HG02885 (cell line): ENCODE data around the gene FBXW8.

Experiments used
- ATAC-seq: cut with Tn5 transposase; IDR thresholded peaks from one replicate; pipeline ENCODE4 v1.9.1; 2021; ENCODE audit warnings: mild to moderate bottlenecking; ENCODE audit not compliant: unreplicated experiment, poor library complexity

Gene FBXW8

DNA sequence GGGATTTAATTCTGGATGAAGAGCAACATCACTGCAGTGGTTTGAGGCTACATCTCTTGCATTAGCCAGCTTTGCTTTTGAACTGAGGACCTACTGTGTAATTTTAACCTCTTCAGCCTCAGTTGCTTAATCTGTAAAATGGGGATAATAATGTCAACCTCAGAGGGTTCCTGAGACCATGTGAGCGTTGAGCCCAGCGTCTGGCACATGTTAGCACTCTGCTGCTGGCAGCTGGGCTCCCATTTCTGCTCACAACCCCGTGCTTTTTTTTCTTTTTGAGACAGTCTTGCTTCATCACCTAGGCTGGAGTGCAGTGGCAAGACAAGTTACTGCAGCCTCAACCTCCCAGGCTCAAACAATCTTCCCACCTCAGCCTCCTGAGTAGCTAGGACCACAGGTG is 156.9 kb downstream of the FBXW8 start:
- no peak for ATAC-seq

DNA sequence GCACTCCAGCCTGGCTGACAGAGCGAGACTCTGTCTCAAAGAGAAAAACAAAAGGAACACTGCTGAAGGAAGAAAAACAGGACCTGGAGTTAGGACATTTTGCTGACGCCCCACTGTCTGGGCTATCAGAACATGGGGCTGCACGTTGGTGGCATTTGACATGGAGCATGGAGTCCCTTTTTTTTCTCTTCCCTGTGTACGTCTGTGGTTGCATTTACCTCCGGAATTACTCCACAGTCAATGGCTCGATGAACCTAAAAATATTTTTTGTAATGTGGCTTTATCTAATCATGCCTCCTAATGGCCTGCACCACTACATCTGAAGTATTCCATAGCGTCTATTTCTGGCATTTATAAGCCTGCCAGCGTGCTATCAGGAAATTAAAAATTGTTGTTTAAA is 157.7 kb downstream of the FBXW8 start:
- ATAC-seq = no peak

DNA sequence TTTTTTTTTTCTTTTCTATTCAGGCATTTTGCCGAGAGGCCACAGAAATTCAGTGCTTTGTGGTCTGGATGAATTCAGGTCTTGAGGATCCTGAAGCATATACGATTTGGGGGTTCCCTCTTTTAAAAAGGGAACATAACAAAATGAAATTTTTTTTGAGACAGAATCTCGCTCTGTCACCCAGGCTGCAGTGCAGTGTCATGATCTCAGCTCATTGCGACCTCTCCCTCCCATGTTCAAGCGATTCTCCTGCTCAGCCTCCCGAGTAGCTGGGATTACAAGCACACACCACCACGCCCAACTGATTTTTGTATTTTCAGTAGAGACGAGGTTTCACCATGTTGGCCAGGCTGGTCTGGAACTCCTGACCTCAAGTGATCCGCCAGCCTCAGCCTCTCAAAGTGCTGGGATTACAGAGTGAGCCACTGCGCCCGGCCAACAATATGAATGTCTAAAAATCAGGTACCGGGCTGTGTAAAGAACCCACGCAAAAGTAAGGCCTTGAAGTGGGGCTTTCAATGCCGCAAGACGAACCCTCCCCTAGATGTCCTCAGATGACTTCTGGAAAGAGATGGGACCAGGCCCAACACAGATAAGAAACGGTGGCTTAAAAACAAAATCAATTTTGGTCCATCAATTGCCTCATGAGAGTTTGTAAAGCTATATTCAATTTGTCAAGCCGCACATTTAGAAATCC is 158.5 kb downstream of the FBXW8 start:
- ATAC-seq = no peak

DNA sequence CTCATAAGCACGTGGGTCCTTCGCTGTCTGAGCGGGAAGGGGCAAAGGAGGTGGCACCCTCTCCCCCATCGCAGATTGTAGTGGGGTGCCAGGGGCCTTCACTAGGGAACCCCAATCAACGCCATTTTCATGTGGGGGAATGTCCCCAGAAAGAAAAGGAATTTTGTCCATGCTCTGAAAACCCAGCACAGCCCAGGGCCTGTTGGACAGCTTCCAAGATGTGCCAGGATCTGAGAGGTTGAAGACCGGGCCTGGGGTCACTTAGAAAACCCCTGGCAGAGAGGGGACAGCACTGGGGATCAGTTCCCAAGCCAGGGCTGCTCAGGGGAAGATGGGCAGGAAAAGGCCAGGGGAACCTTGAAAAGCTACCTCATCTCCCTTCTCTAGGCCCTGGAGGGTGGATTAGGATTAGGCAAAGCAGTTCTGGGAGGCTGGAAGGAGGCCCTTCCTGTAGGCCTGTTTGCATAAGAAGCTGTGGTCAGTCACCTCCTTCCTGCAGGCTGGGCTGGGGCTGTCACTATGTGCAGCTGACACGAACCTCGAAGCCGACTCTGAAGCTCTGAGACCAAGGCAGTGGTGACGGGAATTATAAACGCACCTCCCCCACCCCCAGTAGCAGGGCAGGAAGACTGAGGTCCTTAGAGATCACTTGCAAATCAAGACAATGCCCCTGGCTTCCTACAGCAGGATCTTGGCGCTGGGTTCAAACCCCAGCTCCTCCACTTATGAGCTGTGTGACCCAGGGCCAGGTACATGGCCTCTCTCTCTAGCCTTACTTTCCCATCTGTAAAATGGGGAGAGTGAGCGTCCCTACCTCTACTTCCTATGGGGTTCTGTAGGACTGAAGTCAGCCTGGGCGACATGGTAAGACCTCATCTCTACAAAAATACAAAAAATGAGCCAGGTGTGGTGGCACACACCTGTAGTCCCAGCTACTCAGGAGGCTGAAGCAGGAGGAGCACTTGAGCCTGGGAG is 159.5 kb downstream of the FBXW8 start:
- no peak for ATAC-seq

DNA sequence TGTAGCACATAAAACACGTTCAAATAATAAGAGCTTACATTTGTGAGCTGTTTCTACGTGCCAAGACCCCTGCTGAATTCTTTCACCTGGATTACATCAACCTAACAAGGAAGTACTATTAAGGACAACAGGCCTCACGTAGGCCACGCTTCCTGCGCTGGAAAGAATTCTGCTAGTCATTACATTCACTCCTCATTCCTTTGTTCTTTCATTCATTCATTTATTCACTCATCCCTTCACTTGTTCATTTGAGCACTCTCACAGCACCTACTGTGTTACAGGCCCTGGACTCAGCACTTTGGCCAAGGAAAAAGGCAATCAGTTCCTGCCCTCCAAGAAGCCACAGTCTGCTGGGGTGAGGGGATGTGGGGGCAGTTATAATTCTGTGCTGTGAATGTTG is 160.3 kb downstream of the FBXW8 start:
- ATAC-seq = no peak

DNA sequence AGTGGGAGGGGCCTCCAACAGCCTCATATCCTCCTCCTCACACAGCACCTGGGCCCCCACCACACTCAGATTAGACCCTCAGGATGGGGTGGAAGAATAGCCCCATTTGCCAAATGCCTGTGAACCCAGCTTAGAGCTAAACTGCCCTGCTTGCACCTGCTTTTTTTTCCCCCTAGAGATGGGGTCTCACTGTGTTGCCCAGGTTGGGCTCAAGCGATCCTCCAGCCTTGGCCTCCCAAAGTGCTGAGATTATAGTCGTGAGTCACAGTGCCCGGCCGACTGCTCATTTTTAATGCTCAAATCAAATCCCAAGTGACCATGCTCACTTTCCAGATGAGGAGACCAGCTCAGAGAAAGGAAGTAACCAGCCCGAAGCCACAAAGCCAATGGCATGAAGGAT is 161.4 kb downstream of the FBXW8 start:
- ATAC-seq = no peak

DNA sequence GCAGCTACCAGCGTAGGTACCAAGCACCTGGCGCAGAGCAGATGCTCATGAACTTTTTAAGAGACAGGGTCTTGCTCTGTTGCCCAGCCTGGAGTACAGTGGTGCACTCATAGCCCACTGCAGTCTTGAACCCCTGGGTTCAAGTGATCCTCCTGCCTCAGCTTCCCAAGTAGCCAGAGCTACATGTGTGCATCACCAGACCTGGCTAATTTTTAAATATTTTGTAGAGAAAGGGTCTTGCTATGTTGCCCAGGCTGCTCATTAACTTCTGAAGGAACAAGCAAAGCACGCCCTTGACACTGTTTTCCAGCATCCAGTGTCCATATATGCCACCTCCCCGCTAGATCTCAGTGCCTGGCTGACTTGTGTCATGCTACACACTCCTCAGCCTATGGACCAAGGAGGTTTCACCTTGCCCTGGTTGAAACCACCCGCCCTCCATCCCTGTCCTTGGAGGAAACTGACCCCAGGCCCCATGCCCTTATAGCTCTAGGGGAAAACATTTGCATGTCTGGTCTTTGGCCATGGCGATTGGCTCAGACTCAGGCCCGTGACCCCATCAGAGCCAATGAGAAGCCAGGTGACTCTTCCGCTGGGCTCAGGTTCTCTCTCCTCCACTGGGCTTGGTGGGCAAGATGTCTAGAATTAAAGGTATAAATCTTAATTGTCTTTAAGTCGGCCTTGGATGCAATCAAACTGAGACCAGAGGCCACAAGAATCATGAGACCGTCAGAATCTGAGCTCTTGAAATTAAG is 162.2 kb downstream of the FBXW8 start:
- ATAC-seq = no peak

DNA sequence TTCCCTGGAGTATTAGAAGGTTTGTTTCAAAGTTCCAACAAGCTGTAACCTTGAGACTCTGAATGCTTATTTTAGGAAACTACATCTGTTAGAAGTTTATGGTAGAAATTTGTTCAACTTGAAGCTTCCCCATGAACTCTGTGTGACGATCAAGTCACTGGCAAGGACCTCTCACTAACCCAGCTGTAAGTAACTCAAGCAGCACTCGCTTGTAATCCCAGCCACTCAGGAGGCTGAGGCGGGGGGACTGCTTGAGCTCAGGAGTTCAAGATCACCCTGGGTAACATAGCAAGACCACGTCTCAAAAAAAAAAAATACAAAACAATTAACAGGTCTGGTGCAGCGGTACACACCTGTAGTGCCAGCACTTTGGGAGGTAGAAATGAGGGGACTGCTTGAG is 162.9 kb downstream of the FBXW8 start:
- ATAC-seq = no peak

DNA sequence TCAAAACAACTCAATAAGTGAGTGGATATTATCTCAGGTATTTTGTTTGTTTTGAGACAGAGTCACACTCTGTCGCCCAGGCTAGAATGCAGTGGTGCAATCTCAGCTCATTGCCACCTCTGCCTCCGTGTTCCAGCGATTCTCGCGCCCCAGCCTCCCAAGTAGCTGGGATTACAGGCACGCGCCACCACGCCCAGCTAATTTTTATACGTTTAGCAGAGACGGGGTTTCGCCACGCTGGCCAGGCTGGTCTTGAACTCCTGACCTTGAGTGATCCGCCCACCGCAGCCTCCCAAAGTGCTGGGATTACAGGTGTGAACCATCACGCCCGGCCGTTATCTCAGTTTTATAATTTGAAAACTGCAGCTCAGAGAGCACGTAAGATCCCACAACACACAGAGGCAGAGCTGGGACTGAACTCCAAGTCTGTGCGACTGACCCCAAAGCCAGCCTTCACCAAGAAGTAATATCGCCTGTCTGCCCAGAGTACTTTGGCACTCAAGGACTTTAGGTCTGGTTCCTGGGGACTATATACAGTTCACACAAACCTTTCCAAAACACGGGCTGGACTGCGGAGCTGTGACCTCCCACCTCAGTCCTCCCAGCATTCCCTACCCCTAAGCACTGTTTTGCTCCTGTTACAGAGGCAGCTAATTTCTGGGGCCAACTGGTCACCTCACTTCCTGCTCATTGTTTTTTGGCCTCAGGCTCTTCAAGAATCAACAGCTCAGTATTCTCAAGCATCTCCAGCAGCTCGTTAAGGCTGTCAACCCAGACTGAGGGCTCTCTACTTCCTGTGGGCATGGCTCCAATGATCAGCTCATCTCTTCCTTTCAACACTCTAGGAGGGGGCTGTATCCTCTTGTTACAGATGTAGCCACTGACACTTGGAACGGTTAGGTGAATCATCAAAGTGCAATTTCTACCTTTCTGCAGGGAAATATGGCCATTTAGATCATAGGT is 165.9 kb downstream of the FBXW8 start:
- no peak for ATAC-seq

DNA sequence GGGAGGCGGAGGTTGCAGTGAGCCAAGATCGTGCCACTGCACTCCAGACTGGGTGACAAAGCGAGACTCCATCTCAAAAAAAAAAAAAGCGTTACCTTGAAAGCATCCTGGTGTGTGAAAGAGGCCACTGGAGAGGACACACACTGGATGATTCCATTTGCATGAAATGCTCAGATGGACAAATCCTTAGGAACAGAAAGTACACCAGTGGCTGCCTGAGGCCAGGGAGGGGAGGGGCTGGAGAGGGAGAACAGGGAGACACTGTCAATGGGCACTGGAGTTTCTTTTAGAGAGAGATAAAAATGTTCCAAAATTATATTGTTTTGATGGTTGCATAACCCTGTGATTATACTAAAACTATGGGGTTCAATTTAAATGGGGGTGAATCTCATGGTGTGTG is 168.7 kb downstream of the FBXW8 start:
- no peak for ATAC-seq

DNA sequence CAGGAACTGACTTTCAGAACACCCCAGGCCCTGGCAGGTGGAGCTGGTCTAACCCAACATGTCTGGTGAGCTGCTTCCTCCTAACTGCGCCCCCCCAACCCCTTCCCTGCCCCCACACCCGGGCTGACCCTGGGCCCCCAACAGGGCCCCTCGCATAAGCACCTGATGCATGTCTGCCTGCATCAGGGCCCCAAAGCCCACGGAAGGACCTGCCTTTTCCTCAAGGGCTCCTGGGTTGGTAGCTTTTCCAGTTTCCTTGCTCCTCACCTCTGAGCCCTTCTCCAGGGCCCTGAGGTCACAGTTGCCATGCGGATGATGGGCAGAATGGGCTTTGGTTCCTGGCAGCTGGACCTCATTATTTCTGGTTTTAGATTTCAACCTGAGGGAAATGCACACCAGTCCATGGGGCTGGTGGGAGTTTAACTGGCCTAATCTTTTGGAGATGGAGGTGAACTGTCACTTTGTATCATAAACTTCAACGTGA is 170.0 kb downstream of the FBXW8 start:
- no peak for ATAC-seq
